Endothelial cell of umbilical vein (primary cell): ENCODE results near the gene MGAT5. TPM values are rescaled to one million over a fixed set of nuclear protein-coding genes. Genes with fewer than 3 reads are reported as not detected.

ENCODE experiments used
- BruUV-seq: library from RNA; stranded (reverse); fragments of 400-500 nt; replicated peaks from 2 replicates; lab custom pipeline; 2021; lab: Mats Ljungman, UMichigan
- CTCF ChIA-PET: fragments of 300-600, 350-600 bp; sonication (Branson Sonifier 250); formaldehyde crosslinking; loops from one replicate; lab custom pipeline; 2021; ENCODE audit warnings: antibody characterized with exemption, inconsistent platforms; lab: Charles Lee
- POLR2A ChIA-PET: fragments of 300-600, 350-600 bp; sonication (Branson Sonifier 250); formaldehyde crosslinking; loops from one replicate; lab custom pipeline; 2021; ENCODE audit warnings: antibody characterized with exemption, inconsistent platforms; lab: Charles Lee
- DNase-seq: peaks from one replicate; pipeline ENCODE4 v3.0.0-alpha.2; 2011; ENCODE audit warnings: low read depth, low spot score
- FAIRE-seq: peaks from 2 replicates; lab custom pipeline; 2011; peaks lifted over from hg19 to GRCh38; lab: Jason Lieb, UNC
- H2AFZ ChIP-seq: 2 replicates; pipeline ENCODE4 v1.6.0; 2012; ENCODE audit warnings: low read depth, low read length, control low read depth, inconsistent platforms
- H3K27ac ChIP-seq: 2 replicates; pipeline ENCODE4 v1.5.1; 2011; ENCODE audit warnings: low read depth, mild to moderate bottlenecking, control low read depth, low read length, moderate library complexity; ENCODE audit not compliant: insufficient read depth
- H3K27me3 ChIP-seq, 2 experiments: 2 replicates each; pipeline versions ENCODE4 v1.6.0 to v1.6.1; 2011; ENCODE audit warnings: low read length in 2 of 2, mixed read lengths in 1 of 2; ENCODE audit not compliant: control insufficient read depth in 2 of 2, insufficient read depth in 2 of 2
- H3K36me3 ChIP-seq, 2 experiments: 2 replicates in 1 of 2; 3 replicates in 1 of 2; pipeline ENCODE4 v1.5.1; 2011; ENCODE audit warnings: low read length in 2 of 2, mild to moderate bottlenecking in 1 of 2, moderate library complexity in 1 of 2; ENCODE audit not compliant: control insufficient read depth in 2 of 2, insufficient read depth in 2 of 2; ENCODE audit errors: extremely low read depth in 1 of 2
- H3K4me1 ChIP-seq: 3 replicates; pipeline ENCODE4 v1.5.1; 2011; ENCODE audit warnings: mild to moderate bottlenecking, low read length; ENCODE audit not compliant: control insufficient read depth, insufficient read depth; ENCODE audit errors: extremely low read depth
- H3K4me2 ChIP-seq: 2 replicates; pipeline ENCODE4 v1.6.1; 2011; ENCODE audit warnings: low read length, control low read depth, mixed read lengths; ENCODE audit not compliant: insufficient read depth
- H3K4me3 ChIP-seq, 3 experiments: fragments of 200-600 bp in 1 of 3; sonication (generic), shearing (Covaris generic) in 1 of 3; replicated peaks in 1 of 3; 2 replicates each; pipeline ENCODE4 v1.5.1; 2011 to 2016; ENCODE audit warnings: control low read depth in 3 of 3, low read length in 3 of 3, mild to moderate bottlenecking in 2 of 3, inconsistent platforms in 1 of 3, low read depth in 1 of 3, moderate library complexity in 1 of 3; ENCODE audit not compliant: insufficient read depth in 1 of 3
- H3K79me2 ChIP-seq: 2 replicates; pipeline ENCODE4 v1.6.0; 2012; ENCODE audit warnings: low read length, inconsistent platforms; ENCODE audit not compliant: control insufficient read depth, insufficient read depth
- H3K9ac ChIP-seq: replicated peaks from 2 replicates; pipeline ENCODE3; 2011; ENCODE audit warnings: low read length, control low read depth; ENCODE audit not compliant: insufficient read depth; ENCODE audit errors: extremely low read depth
- H3K9me1 ChIP-seq: replicated peaks from 3 replicates; pipeline ENCODE4 v1.6.0; 2011; ENCODE audit warnings: mild to moderate bottlenecking, low read length; ENCODE audit not compliant: control insufficient read depth, insufficient read depth; ENCODE audit errors: extremely low read depth
- H3K9me3 ChIP-seq: replicated peaks from 2 replicates; pipeline ENCODE4 v1.5.1; 2012; ENCODE audit warnings: low read length, inconsistent platforms; ENCODE audit not compliant: control insufficient read depth, insufficient read depth
- H4K20me1 ChIP-seq: replicated peaks from 2 replicates; pipeline ENCODE3; 2011; ENCODE audit warnings: mild to moderate bottlenecking, low read length; ENCODE audit not compliant: control insufficient read depth, insufficient read depth; ENCODE audit errors: extremely low read depth
- CTCF ChIP-seq, 2 donors: IDR thresholded peaks; 1 replicate in 1 of 2; 2 replicates in 1 of 2; pipeline ENCODE4 v1.5.1; 2011; ENCODE audit warnings: low read length in 2 of 2, mild to moderate bottlenecking in 2 of 2, moderate library complexity in 2 of 2, control low read depth in 1 of 2, inconsistent platforms in 1 of 2, low read depth in 1 of 2; ENCODE audit not compliant: insufficient read depth in 1 of 2; ENCODE audit errors: extremely low read depth in 1 of 2
- EZH2 ChIP-seq: IDR thresholded peaks from 2 replicates; pipeline ENCODE4 v1.6.1; 2012; ENCODE audit warnings: borderline replicate concordance, low read depth, mild to moderate bottlenecking, moderate library complexity, low read length, inconsistent platforms; ENCODE audit not compliant: severe bottlenecking
- FOS ChIP-seq: IDR thresholded peaks from 2 replicates; pipeline ENCODE4 v1.6.1; 2011; ENCODE audit warnings: mild to moderate bottlenecking, low read length, moderate library complexity, borderline replicate concordance; ENCODE audit not compliant: insufficient read depth
- GATA2 ChIP-seq: IDR thresholded peaks from 2 replicates; pipeline ENCODE4 v1.7.0; 2011; ENCODE audit warnings: low read depth, mild to moderate bottlenecking, moderate library complexity, mixed read lengths, low read length; ENCODE audit not compliant: insufficient read length, insufficient read depth
- JUN ChIP-seq: IDR thresholded peaks from 2 replicates; pipeline ENCODE4 v1.6.1; 2011; ENCODE audit warnings: borderline replicate concordance, low read depth; ENCODE audit not compliant: insufficient read length, insufficient read depth
- MYC ChIP-seq: IDR thresholded peaks from one replicate; pipeline ENCODE4 v1.6.1; 2011; ENCODE audit warnings: mild to moderate bottlenecking, low read depth, low read length
- POLR2A ChIP-seq: IDR thresholded peaks from 2 replicates; pipeline ENCODE4 v1.6.1; 2012; ENCODE audit warnings: low read depth, mild to moderate bottlenecking, control low read depth, low read length
- POLR2AphosphoS5 ChIP-seq: IDR thresholded peaks from 2 replicates; pipeline ENCODE4 v1.6.1; 2012; ENCODE audit warnings: low read depth, mild to moderate bottlenecking, control low read depth, low read length, moderate library complexity; ENCODE audit not compliant: insufficient read depth
- dilution Hi-C: fragments of 300-500 bp; cut with MboI; formaldehyde crosslinking; loops from one replicate; pipeline ENCODE4 v1.15.0; 2019; ENCODE audit warnings: low sequenced_read_pairs; ENCODE audit not compliant: extremely low pct_ligation_motif_present
- intact Hi-C: fragments of 100-400 bp; cut with micrococcal nuclease; formaldehyde crosslinking; loops from one replicate; pipeline ENCODE4 v1.10.0; 2022
- polyA plus RNA-seq, 4 experiments: library from polyadenylated mRNA; depleted of rRNA in 3 of 4; stranded (reverse) in 3 of 4; unstranded in 1 of 4; fragments of >200 nt; gene quantifications; 2 replicates each; pipeline versions ENCODE4 v1.2.1 to v1.2.3, GENCODE V29; 2011 to 2012; ENCODE audit warnings: missing spikeins in 1 of 4
- total RNA-seq: library from RNA; stranded (reverse); gene quantifications from 2 replicates; pipeline ENCODE4 v1.2.3, GENCODE V29; 2021
- TF ChIP-seq, protein P1 (sequence below): IDR thresholded peaks from 2 replicates; pipeline ENCODE4 v1.6.1; 2011; ENCODE audit not compliant: insufficient read depth, insufficient read length

The MGAT5 gene
- total and polyA plus RNA-seq, 2 donors (not counting 3 experiments of a cell fraction or from before 2014, with no cell fraction given) = 17.7 to 84.1 TPM

- no peak for DNase-seq
- CTCF ChIA-PET = interaction anchor here (0.8 to 10.0 kb wide), 4 partner anchors 32 to 211 kb away, joined by 3 to 94 read pairs (median 12); no protein-coding TSS in a partner anchor
These were observed 164.2 kb downstream of the MGAT5 start for GRCh38 chr2:134417968-134418582.

More at GRCh38 chr2:134417968-134418582, 164.2 kb downstream of the MGAT5 start:
- no peaks in the 10 kb centered on the region for H3K9me3 ChIP-seq
- no peak overlapping the region for H3K4me2 ChIP-seq
- no peak overlapping the region for H3K9ac ChIP-seq
- H3K79me2 ChIP-seq = no peaks in the 10 kb centered on the region
- POLR2A ChIA-PET = no interaction called here
- no peak overlapping the region for H3K4me3 ChIP-seq
- BruUV-seq = no TSS peak
- no peak overlapping the region for H2AFZ ChIP-seq
- peaks cover 0 to 2% of the 10 kb centered on the region in 2 experiments for H3K36me3 ChIP-seq
- intact Hi-C loops = loop anchor here (1.0 kb wide), 1 partner anchor 8 kb away; no protein-coding TSS in a partner anchor
- peaks cover 4% of the 10 kb centered on the region for H3K4me1 ChIP-seq
- H3K9me1 ChIP-seq = no peaks in the 10 kb centered on the region
- TF ChIP-seq CTCF (IDR thresholded peaks at IDR 0.05; ENCODE audit: extremely low read depth in 1 of 2, insufficient read depth in 1 of 2, low read depth in 1 of 2, low read length in 2 of 2) = no peak
- TF ChIP-seq FOS = no peak
- no peak for TF ChIP-seq POLR2AphosphoS5
- TF ChIP-seq EZH2 = no peak
- no peak for TF ChIP-seq MYC
- no peak for TF ChIP-seq JUN
- no peak for TF ChIP-seq POLR2A
- TF ChIP-seq, protein P1, sequence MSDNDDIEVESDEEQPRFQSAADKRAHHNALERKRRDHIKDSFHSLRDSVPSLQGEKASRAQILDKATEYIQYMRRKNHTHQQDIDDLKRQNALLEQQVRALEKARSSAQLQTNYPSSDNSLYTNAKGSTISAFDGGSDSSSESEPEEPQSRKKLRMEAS = no peak
- TF ChIP-seq GATA2 = no peak
- no peaks in the 10 kb centered on the region for H4K20me1 ChIP-seq
- peak; percentile 49 for FAIRE-seq
- no peaks in the 10 kb centered on the region for H3K27me3 ChIP-seq
- H3K27ac ChIP-seq = no peak overlapping the region
- dilution Hi-C loops = no loop called here
